GM06990 (cell line): Measurements from ENCODE around the gene THSD8.

ENCODE experiments used
- DNase-seq: peaks from one replicate; pipeline ENCODE4 v3.0.0-alpha.2; 2011; ENCODE audit not compliant: insufficient read length; ENCODE audit errors: extremely low read depth
- H3K27me3 ChIP-seq: replicated peaks from 2 replicates; pipeline ENCODE4 v1.6.0; 2011; ENCODE audit warnings: low read length; ENCODE audit not compliant: control insufficient read depth, insufficient read depth
- H3K36me3 ChIP-seq: 2 replicates; pipeline ENCODE4 v1.5.1; 2011; ENCODE audit warnings: low read length; ENCODE audit not compliant: control insufficient read depth, insufficient read depth
- H3K4me3 ChIP-seq: replicated peaks from 2 replicates; pipeline ENCODE4 v1.5.1; 2011; ENCODE audit warnings: low read depth, mild to moderate bottlenecking, control low read depth, low read length
- CTCF ChIP-seq: IDR thresholded peaks from 2 replicates; pipeline ENCODE4 v1.5.1; 2011; ENCODE audit warnings: low read length, control low read depth, mild to moderate bottlenecking, inconsistent platforms; ENCODE audit not compliant: insufficient read depth, poor library complexity, severe bottlenecking

Gene THSD8

GRCh38 chr19:12834566-12834943 lies 32.7 kb downstream of the THSD8 start, which contains the start of gene RTBDN:
TSS of gene RTBDN (minus strand) at chr19:12834579. CDS start at chr19:12829979, 4,600 bp downstream.
- Histone ChIP-seq H3K36me3 (no peaks in the 10 kb centered on the region), H3K4me3 (peak within 1 kb of the TSS; percentile 56), H3K27me3 (peaks cover 2% of the 10 kb centered on the region)
- no peak for DNase-seq
- TF ChIP-seq CTCF: no peak

- no peak for DNase-seq
- Histone ChIP-seq H3K4me3 (no peak overlapping the region), H3K27me3 (peaks cover 2% of the 10 kb centered on the region), H3K36me3 (no peaks in the 10 kb centered on the region)
- TF ChIP-seq CTCF: no peak
These were observed 33.3 kb downstream of the THSD8 start for GRCh38 chr19:12834976-12835757.

GRCh38 chr19:12836529-12836863 lies 34.6 kb downstream of the THSD8 start:
- no peak for TF ChIP-seq CTCF
- no peak for DNase-seq
- no peak overlapping the region for H3K4me3 ChIP-seq
- no peaks in the 10 kb centered on the region for H3K36me3 ChIP-seq
- H3K27me3 ChIP-seq: peaks cover 2% of the 10 kb centered on the region

GRCh38 chr19:12837225-12837624 lies 35.4 kb downstream of the THSD8 start:
- TF ChIP-seq CTCF: no peak
- Histone ChIP-seq H3K36me3 (no peaks in the 10 kb centered on the region), H3K27me3 (peaks cover 2% of the 10 kb centered on the region), H3K4me3 (no peak overlapping the region)
- no peak for DNase-seq

GRCh38 chr19:12838182-12838885 lies 36.5 kb downstream of the THSD8 start, which contains the start of gene MAST1:
TSS of gene MAST1 (plus strand) at chr19:12838515. CDS start at chr19:12838573, 58 bp downstream.
- H3K27me3 ChIP-seq: peaks cover 2% of the 10 kb centered on the region
- H3K36me3 ChIP-seq: no peaks in the 10 kb centered on the region
- no peak for TF ChIP-seq CTCF
- peak; percentile 66 for DNase-seq
- H3K4me3 ChIP-seq: peak within 1 kb of the TSS; percentile 48
